A673 (cell line): ENCODE measurements around the gene ITGB4. TPM values are rescaled to one million over a fixed set of nuclear protein-coding genes. Genes with fewer than 3 reads are reported as not detected.

Experiments used
- BruUV-seq: library from RNA; stranded (reverse); fragments of 400-500 nt; replicated peaks from 2 replicates; lab custom pipeline; 2021; lab: Mats Ljungman, UMichigan
- CTCF ChIA-PET: fragments of 300-600 bp; sonication (Branson Sonifier 250); formaldehyde crosslinking; loops from one replicate; lab custom pipeline; 2022; ENCODE audit warnings: antibody characterized with exemption; lab: Charles Lee
- POLR2A ChIA-PET: fragments of 300-600 bp; sonication (Branson Sonifier 250); formaldehyde crosslinking; loops from one replicate; lab custom pipeline; 2022; ENCODE audit warnings: antibody characterized with exemption; ENCODE audit not compliant: low non-redundant PET; lab: Charles Lee
- DNase-seq: peaks from one replicate; pipeline ENCODE4 v3.0.0-alpha.2; 2015; ENCODE audit warnings: low spot score
- H3K27ac ChIP-seq: fragments of 200-600 bp; sonication (generic); 2 replicates; pipeline ENCODE4 v1.5.1; 2016; ENCODE audit warnings: mixed run types, low read depth, mild to moderate bottlenecking, mixed read lengths, antibody characterized with exemption, low read length; ENCODE audit not compliant: poor library complexity, severe bottlenecking
- H3K27me3 ChIP-seq: fragments of 200-600 bp; sonication (generic); replicated peaks from 2 replicates; pipeline ENCODE4 v1.6.1; 2017; ENCODE audit warnings: mixed run types, low read depth, mild to moderate bottlenecking, mixed read lengths, antibody characterized with exemption, low read length; ENCODE audit not compliant: insufficient read depth, poor library complexity
- H3K36me3 ChIP-seq: fragments of 200-600 bp; sonication (generic); 2 replicates; pipeline ENCODE4 v1.6.1; 2016; ENCODE audit warnings: mixed run types, mild to moderate bottlenecking, mixed read lengths, antibody characterized with exemption, low read length; ENCODE audit not compliant: insufficient read depth, poor library complexity, severe bottlenecking
- H3K4me1 ChIP-seq: fragments of 200-600 bp; sonication (generic); 2 replicates; pipeline ENCODE4 v1.6.1; 2017; ENCODE audit warnings: mixed run types, mild to moderate bottlenecking, mixed read lengths, antibody characterized with exemption, low read length; ENCODE audit not compliant: insufficient read depth, poor library complexity, severe bottlenecking
- H3K4me3 ChIP-seq: fragments of 200-600 bp; sonication (generic); 2 replicates; pipeline ENCODE4 v1.5.1; 2016; ENCODE audit warnings: low read depth, mixed run types, mild to moderate bottlenecking, mixed read lengths, low read length; ENCODE audit not compliant: poor library complexity, severe bottlenecking
- H3K9me3 ChIP-seq: fragments of 200-600 bp; sonication (generic); 2 replicates; pipeline ENCODE4 v1.6.1; 2016; ENCODE audit warnings: mixed run types, low read depth, mild to moderate bottlenecking, mixed read lengths, antibody characterized with exemption, low read length; ENCODE audit not compliant: poor library complexity, severe bottlenecking
- EZH2 ChIP-seq: fragments of 200-600 bp; sonication (generic); IDR thresholded peaks from 2 replicates; pipeline ENCODE4 v1.6.1; 2017; ENCODE audit warnings: borderline replicate concordance, low read depth, mild to moderate bottlenecking, mixed read lengths, antibody characterized with exemption, low read length; ENCODE audit not compliant: poor library complexity, severe bottlenecking
- intact Hi-C: fragments of 100-400 bp; cut with micrococcal nuclease; formaldehyde crosslinking; loops from one replicate; pipeline ENCODE4 v1.10.0; 2022; ENCODE audit not compliant: unreplicated experiment
- total RNA-seq: library from RNA; stranded (reverse); gene quantifications from 2 replicates; pipeline ENCODE4 v1.2.3, GENCODE V29; 2021
- TF ChIP-seq, protein P1 (sequence below): fragments of 300-800, 200-600 bp; sonication (generic); conservative IDR thresholded peaks from 2 replicates; pipeline ENCODE4 v1.5.1; 2017; ENCODE audit warnings: low read depth, mild to moderate bottlenecking, antibody characterized with exemption, low read length, moderate library complexity, mixed read lengths

ITGB4 gene
- total RNA-seq, 1 experiment from 2014 or later = 0.95 TPM

DNA sequence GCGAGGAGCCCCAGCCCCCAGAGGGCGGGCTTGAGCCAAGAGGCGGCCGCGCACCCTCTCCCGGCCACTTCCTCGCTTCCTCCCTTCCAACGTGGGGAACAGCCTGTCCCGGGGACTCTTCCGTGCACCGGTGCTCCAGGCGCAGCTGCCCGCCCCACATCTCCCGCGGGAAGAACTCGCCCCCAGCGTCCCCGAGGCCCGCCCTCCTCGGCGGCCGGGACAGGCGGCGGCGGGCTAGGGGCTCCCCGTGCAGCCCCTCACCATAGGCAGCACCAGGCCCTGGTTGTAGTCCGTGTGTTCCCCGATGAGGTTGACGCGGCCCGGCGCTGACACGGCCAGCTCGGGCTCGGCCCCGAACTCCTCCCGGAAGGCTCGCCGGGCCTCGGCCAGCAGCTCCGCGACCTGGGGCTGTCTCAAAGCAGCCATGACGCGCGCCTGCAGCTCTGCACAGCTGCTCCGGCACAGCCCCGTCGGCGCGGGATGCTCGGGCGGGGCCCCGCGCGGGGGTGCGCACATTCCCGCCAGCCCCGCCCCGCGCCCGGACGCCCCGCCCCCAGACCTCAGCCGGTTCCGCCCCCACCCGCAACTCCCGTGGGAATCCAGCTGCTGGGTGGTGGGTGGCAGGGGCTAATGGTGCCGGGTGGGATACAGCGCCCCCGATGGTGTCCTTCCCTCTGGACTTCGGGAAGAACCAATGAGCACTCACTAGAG lies 43.6 kb downstream of the ITGB4 start, which contains the start of gene GALK1:
TSS of gene GALK1 (minus strand) at position 482 of the 711 bp plus-strand sequence. CDS start at position 426, 56 bp downstream.
- Histone ChIP-seq H3K27ac (peak within 1 kb of the TSS; percentile 58), H3K4me1 (peaks cover 8% of the 10 kb centered on the region), H3K27me3 (no peaks in the 10 kb centered on the region), H3K4me3 (peak within 1 kb of the TSS; percentile 71), H3K36me3 (no peaks in the 10 kb centered on the region), H3K9me3 (no peaks in the 10 kb centered on the region)
- BruUV-seq = no TSS peak
- peak; percentile 73 for DNase-seq
- intact Hi-C loops = no loop called here
- POLR2A ChIA-PET = interaction anchor here (0.6 to 0.7 kb wide), 3 partner anchors 12 to 25 kb away, joined by 3 read pairs; a partner anchor contains a TSS
- CTCF ChIA-PET = interaction anchor here (0.6 to 2.1 kb wide), 4 partner anchors 9 to 65 kb away, joined by 3 to 10 read pairs (median 4); no protein-coding TSS in a partner anchor
- TF ChIP-seq EZH2 = no peak
- TF ChIP-seq, protein P1, sequence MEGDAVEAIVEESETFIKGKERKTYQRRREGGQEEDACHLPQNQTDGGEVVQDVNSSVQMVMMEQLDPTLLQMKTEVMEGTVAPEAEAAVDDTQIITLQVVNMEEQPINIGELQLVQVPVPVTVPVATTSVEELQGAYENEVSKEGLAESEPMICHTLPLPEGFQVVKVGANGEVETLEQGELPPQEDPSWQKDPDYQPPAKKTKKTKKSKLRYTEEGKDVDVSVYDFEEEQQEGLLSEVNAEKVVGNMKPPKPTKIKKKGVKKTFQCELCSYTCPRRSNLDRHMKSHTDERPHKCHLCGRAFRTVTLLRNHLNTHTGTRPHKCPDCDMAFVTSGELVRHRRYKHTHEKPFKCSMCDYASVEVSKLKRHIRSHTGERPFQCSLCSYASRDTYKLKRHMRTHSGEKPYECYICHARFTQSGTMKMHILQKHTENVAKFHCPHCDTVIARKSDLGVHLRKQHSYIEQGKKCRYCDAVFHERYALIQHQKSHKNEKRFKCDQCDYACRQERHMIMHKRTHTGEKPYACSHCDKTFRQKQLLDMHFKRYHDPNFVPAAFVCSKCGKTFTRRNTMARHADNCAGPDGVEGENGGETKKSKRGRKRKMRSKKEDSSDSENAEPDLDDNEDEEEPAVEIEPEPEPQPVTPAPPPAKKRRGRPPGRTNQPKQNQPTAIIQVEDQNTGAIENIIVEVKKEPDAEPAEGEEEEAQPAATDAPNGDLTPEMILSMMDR = peak; percentile 26; the same call in 1 of the 2 replicates

DNA sequence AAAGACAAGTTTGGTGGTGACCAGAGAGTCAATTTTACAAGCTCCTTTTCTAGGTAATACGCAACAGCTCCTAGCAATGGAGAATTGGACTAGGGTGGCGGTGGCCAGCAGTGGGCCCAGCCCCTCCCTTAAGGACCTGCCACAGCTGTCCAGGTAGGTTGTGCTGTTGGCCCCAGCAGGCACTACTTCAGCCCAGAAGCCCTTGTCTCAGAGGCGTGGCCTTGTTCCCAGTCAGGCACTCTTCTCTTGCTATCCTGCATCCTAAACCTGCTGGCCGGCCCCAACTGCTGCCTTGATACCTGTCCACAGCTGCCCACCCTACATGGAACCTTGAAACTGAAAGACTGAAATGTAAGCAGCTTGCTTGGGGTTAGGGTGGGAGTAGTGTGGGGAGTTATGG lies 44.7 kb downstream of the ITGB4 start:
- H3K4me3 ChIP-seq = no peak overlapping the region
- H3K27ac ChIP-seq = no peak overlapping the region
- no peaks in the 10 kb centered on the region for H3K9me3 ChIP-seq
- no peaks in the 10 kb centered on the region for H3K27me3 ChIP-seq
- DNase-seq = no peak
- intact Hi-C loops = no loop called here
- no TSS peak for BruUV-seq
- peaks cover 8% of the 10 kb centered on the region for H3K4me1 ChIP-seq
- ChIA-PET POLR2A (interaction anchor here (0.7 to 0.8 kb wide), 2 partner anchors 14 kb away, joined by 3 read pairs; a partner anchor contains a TSS), CTCF (interaction anchor here (0.6 to 2.1 kb wide), 2 partner anchors 12 to 82 kb away, joined by 3 to 10 read pairs; no protein-coding TSS in a partner anchor)
- no peaks in the 10 kb centered on the region for H3K36me3 ChIP-seq
- TF ChIP-seq EZH2 = no peak
- TF ChIP-seq, protein P1 = no peak

DNA sequence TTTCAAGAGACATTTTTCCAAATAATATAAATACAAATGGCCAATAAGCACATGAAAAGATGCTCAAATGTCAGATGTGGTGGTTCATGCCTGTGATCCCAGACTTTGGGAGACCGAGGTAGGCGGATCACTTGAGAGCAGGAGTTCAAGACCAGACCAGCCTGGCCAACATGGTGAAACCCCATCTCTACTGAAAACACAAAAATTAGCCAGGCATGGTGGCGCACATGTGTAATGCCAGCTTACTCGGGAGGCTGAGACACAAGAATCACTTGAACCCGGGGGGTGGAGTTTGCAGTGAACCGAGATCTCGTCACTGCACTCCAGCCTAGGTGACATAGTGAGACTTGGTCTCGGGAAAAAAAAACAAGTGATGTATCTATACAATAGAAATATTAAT lies 46.6 kb downstream of the ITGB4 start:
- POLR2A ChIA-PET = no interaction called here
- no peaks in the 10 kb centered on the region for H3K27me3 ChIP-seq
- intact Hi-C loops = no loop called here
- no peaks in the 10 kb centered on the region for H3K9me3 ChIP-seq
- no TSS peak for BruUV-seq
- CTCF ChIA-PET = no interaction called here
- no peak overlapping the region for H3K4me3 ChIP-seq
- peaks cover 8% of the 10 kb centered on the region for H3K4me1 ChIP-seq
- H3K36me3 ChIP-seq = no peaks in the 10 kb centered on the region
- DNase-seq = no peak
- H3K27ac ChIP-seq = no peak overlapping the region
- TF ChIP-seq, protein P1 = no peak
- no peak for TF ChIP-seq EZH2
